ENCODE measurements around the gene FASTK. TPM values are rescaled to one million over a fixed set of nuclear protein-coding genes. Genes with fewer than 3 reads are reported as not detected.

Gene FASTK
- total RNA-seq, 4 donors from 2014 or later: 51.3 to 82.2 (median 60.8) TPM

DNA sequence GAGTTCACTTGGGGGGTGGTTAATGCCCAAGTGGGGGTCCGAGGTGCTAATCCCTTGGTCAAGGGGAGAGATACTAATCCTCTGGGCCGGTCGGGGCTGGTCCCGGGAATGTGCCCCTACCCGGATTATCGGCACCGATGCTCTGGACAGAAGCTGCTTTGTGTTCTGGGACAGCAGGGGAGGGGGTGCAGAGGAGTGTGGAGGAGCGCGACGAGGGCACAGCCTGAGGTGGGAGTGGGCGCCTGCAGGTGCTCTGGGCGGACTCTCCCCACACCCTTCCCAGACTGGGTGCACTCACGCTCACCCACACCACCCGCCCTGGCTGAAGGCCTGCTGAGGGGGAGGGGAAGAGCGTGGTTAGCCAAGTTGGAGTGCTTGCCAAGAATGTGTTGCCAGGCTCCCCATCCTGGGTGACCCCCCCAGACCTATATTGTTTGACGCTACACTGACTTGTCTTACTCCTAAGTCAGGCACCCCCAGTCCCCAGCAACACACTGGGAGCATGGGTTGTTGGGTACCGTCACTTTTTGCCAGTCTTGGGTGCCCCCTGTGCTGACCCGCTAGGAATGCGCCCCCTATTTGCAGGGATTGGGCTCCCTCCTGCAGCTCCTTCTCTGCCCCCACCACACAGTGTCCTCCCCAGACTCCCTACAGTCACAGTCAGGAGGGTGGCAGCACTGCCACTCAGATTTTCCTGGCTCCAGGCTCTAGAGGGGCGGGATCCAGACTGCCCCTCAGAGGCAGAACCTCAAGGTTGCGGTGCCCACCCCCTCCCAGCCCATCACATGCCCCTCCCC lies 20.0 kb downstream of the FASTK start:
- 0 to 17% methylated on average over 1 to 2 of the region's 21 CpGs for WGBS, 2 donors (ENCODE audit: low coverage in 1 of 2)
- Histone ChIP-seq H3K27me3 (no peaks in the 10 kb centered on the region), H3K9me3 (no peaks in the 10 kb centered on the region), H3K4me1 (peaks cover 6 to 66% (median 40%) of the 10 kb centered on the region in 3 donors), H3K27ac (peak overlapping the region in 3 of 4 donors; percentile 86 to 99 (median 95)), H3K4me3 (peak overlapping the region; percentile 89 to 91), H3K36me3 (peaks cover 0 to 27% of the 10 kb centered on the region in 2 donors)
- ATAC-seq: no peak
- TF ChIP-seq CTCF (IDR thresholded peaks at IDR 0.05) (no peak), POLR2AphosphoS5 (IDR thresholded peaks at IDR 0.05) (peak; percentile 21)

DNA sequence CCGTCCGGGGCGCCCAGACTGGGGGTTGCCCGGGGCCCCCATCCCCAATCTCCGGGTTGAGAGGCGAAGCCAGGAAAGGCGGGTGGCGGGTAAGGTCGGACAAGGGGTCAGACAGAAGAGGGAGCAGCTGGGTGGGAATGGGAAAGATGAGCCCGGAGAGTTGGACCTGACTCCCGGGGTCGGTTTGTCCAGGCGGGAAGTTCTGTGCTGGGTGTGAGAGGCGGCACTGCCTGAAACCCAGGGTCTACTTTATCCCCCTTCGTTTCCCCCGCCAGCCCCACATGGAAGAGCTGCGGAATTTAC lies 20.5 kb downstream of the FASTK start:
- TF ChIP-seq POLR2AphosphoS5 (IDR thresholded peaks at IDR 0.05): no peak
- TF ChIP-seq POLR2A (IDR thresholded peaks at IDR 0.05): no peak
- no peak for TF ChIP-seq EP300 (IDR thresholded peaks at IDR 0.05)
- TF ChIP-seq CTCF (IDR thresholded peaks at IDR 0.05): no peak
- H3K4me3 ChIP-seq: peak overlapping the region; percentile 89 to 91
- no peaks in the 10 kb centered on the region for H3K9me3 ChIP-seq
- WGBS, 2 donors (ENCODE audit: low coverage in 1 of 2): 0 to 4% methylated on average over 5 to 6 of the region's 17 CpGs
- peaks cover 0 to 21% of the 10 kb centered on the region in 2 donors for H3K36me3 ChIP-seq
- peak overlapping the region; percentile 77 to 99 (median 90) for H3K27ac ChIP-seq
- H3K27me3 ChIP-seq: no peaks in the 10 kb centered on the region
- ATAC-seq: no peak
- H3K4me1 ChIP-seq: peaks cover 6 to 66% (median 40%) of the 10 kb centered on the region in 3 donors

DNA sequence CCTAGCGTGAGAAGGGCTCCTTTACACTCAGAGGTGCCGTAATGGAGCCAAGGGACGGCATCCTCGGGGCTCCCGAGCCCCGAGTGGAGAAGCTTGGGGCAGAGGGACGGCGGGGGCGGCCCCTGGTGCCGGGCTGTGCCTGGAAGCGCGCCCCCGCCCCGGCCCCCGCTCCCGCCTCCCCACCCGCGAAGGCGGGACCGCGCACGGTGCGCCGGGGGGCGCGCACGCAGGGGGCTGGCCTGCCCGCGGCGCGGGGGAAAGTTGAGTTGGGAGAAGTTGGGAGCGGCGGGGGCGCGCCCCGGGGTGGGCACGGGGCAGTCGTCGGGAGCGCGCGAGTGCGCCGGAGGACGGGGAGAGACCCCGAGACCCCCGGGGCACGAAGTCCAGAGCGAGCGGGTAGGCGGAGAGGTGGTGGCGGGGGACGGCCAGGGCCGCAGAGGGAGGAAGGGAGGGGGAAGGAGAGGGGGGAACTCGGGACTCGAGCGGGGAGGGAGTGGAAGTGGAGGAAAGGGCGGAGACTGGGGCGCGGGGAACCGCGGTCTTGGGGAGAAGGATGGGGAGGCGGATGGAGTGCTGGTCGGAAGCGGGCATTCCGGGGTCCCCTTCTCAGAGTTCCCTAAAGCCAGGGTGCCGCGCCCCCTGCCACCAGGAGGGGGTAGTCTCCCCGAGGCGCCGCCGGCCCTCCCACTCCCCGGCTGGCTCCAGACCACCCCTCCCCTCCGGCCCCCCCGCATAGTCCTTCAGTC lies 21.1 kb downstream of the FASTK start, which contains the start of gene SLC4A2:
Gene SLC4A2, plus strand, starts transcription at position 223 of the 746 bp plus-strand sequence. CDS start 2,399 bp downstream, outside the sequence.
- 0 to 2% methylated on average over 10 to 13 of the region's 75 CpGs for WGBS, 2 donors (ENCODE audit: low coverage in 1 of 2)
- Histone ChIP-seq H3K27me3 (no peaks in the 10 kb centered on the region), H3K27ac (peak within 1 kb of the TSS; percentile 77 to 99 (median 90)), H3K4me1 (peaks cover 6 to 66% (median 40%) of the 10 kb centered on the region in 3 donors), H3K4me3 (peak within 1 kb of the TSS; percentile 89 to 91), H3K9me3 (no peaks in the 10 kb centered on the region), H3K36me3 (peaks cover 0 to 18% of the 10 kb centered on the region in 2 donors)
- ATAC-seq: peak; percentile 46
- TF ChIP-seq EP300 (IDR thresholded peaks at IDR 0.05) (no peak), CTCF (IDR thresholded peaks at IDR 0.05) (peak in 3 of 4 experiments; percentile 25 to 71 (median 32)), POLR2AphosphoS5 (IDR thresholded peaks at IDR 0.05) (no peak), POLR2A (IDR thresholded peaks at IDR 0.05) (peak; percentile 36 to 38)

- Histone ChIP-seq H3K9me3 (no peaks in the 10 kb centered on the region), H3K36me3 (peaks cover 0 to 18% of the 10 kb centered on the region in 2 donors), H3K27ac (peak overlapping the region; percentile 77 to 99 (median 90)), H3K4me3 (peak overlapping the region; percentile 89 to 91), H3K4me1 (peaks cover 6 to 63% (median 40%) of the 10 kb centered on the region in 3 donors), H3K27me3 (no peaks in the 10 kb centered on the region)
- ATAC-seq: no peak
- no peak for TF ChIP-seq CTCF (IDR thresholded peaks at IDR 0.05)
- TF ChIP-seq POLR2A (IDR thresholded peaks at IDR 0.05): no peak
- WGBS, 2 donors (ENCODE audit: low coverage in 1 of 2): 4 to 8% methylated on average over 6 to 13 of the region's 18 CpGs
Observed at GRCh38 chr7:151058781-151059366, 21.7 kb downstream of the FASTK start.
